Measurements from ENCODE around the gene MAPK8IP1. TPM values are rescaled to one million over a fixed set of nuclear protein-coding genes. Genes with fewer than 3 reads are reported as not detected.

Gene MAPK8IP1
- total RNA-seq, 1 donor from 2014 or later, result 11.5 TPM

- Mint-ChIP-seq H3K27ac (no peak overlapping the region), H3K4me3 (no peak overlapping the region), H3K4me1 (peaks cover 18% of the 10 kb centered on the region)
These were observed 34.2 kb upstream of the MAPK8IP1 start for GRCh38 chr11:45851228-45851627.

GRCh38 chr11:45852018-45852711 lies 33.3 kb upstream of the MAPK8IP1 start:
- Mint-ChIP-seq H3K36me3 (peaks cover 3% of the 10 kb centered on the region), H3K4me3 (no peak overlapping the region), H3K9me3 (no peaks in the 10 kb centered on the region), H3K27ac (no peak overlapping the region), H3K4me1 (peaks cover 14% of the 10 kb centered on the region), H3K27me3 (ENCODE audit: low read depth) (no peaks in the 10 kb centered on the region)
- TF ChIP-seq CTCF (IDR thresholded peaks at IDR 0.05; ENCODE audit: unreplicated experiment), result no peak
- DNase-seq (ENCODE audit: low spot score in 2 of 2, unreplicated experiment in 2 of 2), result no peak

More at GRCh38 chr11:45851228-45851627, 34.2 kb upstream of the MAPK8IP1 start:
- no peaks in the 10 kb centered on the region for H3K36me3 Mint-ChIP-seq
- peaks cover 8% of the 10 kb centered on the region for H3K27me3 Mint-ChIP-seq (ENCODE audit: low read depth)
- H3K9me3 Mint-ChIP-seq, result no peaks in the 10 kb centered on the region
- DNase-seq (ENCODE audit: low spot score in 2 of 2, unreplicated experiment in 2 of 2), result no peak
- no peak for TF ChIP-seq CTCF (IDR thresholded peaks at IDR 0.05; ENCODE audit: unreplicated experiment)

DNA sequence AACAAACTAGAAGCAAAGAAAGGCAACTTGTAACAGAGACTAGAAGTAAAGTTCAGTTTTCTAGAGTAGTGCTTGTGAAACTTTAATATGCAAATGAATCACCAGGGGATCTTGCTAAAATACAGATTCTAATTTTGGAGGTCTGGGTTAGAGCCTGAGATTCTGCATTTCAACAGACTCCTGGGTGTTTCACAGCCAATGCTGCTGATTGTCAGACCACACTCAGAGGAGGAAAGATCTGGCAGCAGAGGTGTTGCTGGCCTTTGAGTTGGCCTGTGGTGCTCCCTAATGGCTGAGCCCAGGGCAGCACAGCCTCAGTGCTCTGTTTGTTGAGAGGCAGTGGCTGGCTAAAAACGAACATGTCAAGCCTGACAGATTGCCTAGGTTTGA lies 32.7 kb upstream of the MAPK8IP1 start:
- Mint-ChIP-seq H3K4me3 (no peak overlapping the region), H3K9me3 (no peaks in the 10 kb centered on the region), H3K27ac (no peak overlapping the region), H3K27me3 (ENCODE audit: low read depth) (no peaks in the 10 kb centered on the region), H3K4me1 (peaks cover 14% of the 10 kb centered on the region), H3K36me3 (peaks cover 7% of the 10 kb centered on the region)
- DNase-seq (ENCODE audit: low spot score in 2 of 2, unreplicated experiment in 2 of 2), result no peak
- TF ChIP-seq CTCF (IDR thresholded peaks at IDR 0.05; ENCODE audit: unreplicated experiment), result no peak

DNA sequence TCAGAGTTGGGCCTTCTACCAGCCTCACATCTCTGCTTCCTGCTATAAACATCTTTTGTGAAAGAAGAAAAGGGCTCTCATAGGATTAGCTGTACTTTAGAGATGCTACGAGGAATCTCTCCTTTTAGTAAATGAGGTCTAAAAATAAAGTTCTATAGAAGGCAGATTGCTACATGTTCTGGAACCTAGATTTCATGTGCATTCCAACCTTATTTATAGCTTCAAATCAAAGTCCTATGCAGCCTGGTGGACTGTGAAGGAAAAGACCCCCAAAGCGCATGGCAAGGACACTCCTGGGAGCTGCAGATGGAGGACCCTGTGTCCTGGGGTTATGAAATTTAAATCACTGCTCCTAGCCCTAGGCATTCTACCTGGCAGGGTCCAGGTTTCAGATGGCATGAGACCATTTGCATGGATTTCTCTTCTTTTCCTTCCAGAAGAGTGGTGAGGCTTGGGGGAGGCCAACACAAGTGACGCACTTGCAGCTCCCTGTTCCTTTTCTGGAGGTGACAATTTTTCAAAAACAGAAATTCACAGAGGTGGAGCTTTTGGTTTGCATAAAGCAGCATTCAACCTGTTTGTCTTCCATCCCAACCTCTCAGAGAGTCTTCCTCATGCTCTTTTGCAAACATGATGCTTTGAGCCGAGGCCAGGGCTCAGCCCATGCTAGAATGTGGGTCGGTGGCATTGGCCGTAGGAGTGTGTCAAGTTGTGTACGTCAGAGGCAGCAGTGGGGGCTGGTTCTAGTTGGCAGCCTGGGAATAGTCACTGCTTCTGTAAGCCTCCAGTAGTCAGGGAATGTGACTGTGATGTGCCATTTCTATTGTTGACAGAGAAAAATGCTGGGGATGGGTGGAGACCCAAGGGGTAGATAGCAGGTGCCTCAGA lies 31.9 kb upstream of the MAPK8IP1 start:
- DNase-seq (ENCODE audit: low spot score in 2 of 2, unreplicated experiment in 2 of 2), result no peak
- H3K36me3 Mint-ChIP-seq, result peaks cover 7% of the 10 kb centered on the region
- no peaks in the 10 kb centered on the region for H3K9me3 Mint-ChIP-seq

DNA sequence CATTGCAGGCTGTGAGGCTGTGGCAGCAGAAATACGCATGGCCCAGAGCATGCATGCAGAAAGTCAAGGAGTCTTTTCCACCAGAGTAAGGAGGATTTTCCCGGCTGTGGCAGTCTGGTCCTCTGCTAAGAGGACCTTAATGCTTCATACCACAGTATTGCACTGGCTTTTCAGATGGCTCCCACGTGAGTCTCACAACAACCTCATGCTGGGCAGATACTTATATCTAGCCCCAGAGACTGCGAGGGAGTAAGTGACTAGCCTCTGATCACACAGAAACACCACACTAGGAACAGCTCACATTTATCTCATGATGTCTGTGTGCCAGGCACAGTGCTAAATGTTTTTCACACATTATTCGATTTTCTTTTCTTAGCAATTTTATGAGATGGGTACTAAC lies 30.1 kb upstream of the MAPK8IP1 start:
- H3K4me1 Mint-ChIP-seq, result peaks cover 4% of the 10 kb centered on the region
- TF ChIP-seq CTCF (IDR thresholded peaks at IDR 0.05; ENCODE audit: unreplicated experiment), result no peak
- peaks cover 9% of the 10 kb centered on the region for H3K36me3 Mint-ChIP-seq
- no peak overlapping the region for H3K27ac Mint-ChIP-seq
- no peaks in the 10 kb centered on the region for H3K9me3 Mint-ChIP-seq
- DNase-seq (ENCODE audit: low spot score in 2 of 2, unreplicated experiment in 2 of 2), result no peak
- no peaks in the 10 kb centered on the region for H3K27me3 Mint-ChIP-seq (ENCODE audit: low read depth)
- no peak overlapping the region for H3K4me3 Mint-ChIP-seq

More for the DNA sequence above, 31.9 kb upstream of the MAPK8IP1 start:
- TF ChIP-seq CTCF (IDR thresholded peaks at IDR 0.05; ENCODE audit: unreplicated experiment), result no peak
- Mint-ChIP-seq H3K27ac (no peak overlapping the region), H3K4me1 (peaks cover 8% of the 10 kb centered on the region), H3K4me3 (no peak overlapping the region), H3K27me3 (ENCODE audit: low read depth) (no peaks in the 10 kb centered on the region)
